Heart left ventricle (tissue), 16 donors: Measurements from ENCODE around the gene ZFP92. TPM values are rescaled to one million over a fixed set of nuclear protein-coding genes. Genes with fewer than 3 reads are reported as not detected.

Experiments
- ATAC-seq, 4 donors: fragments of 200-7000 bp; cut with Tn5 transposase; one replicate each; pipeline ENCODE4 v1.9.1; 2020 to 2022; ENCODE audit warnings: moderate library complexity in 4 of 4, mild to moderate bottlenecking in 3 of 4, moderate number of reproducible peaks in 1 of 4
- DNase-seq, 5 donors: peaks; one replicate each; pipeline ENCODE4 v3.0.0-alpha.2; 2020
- H3K27ac ChIP-seq, 12 donors: fragments of 200-600 bp; sonication (generic) in 4 of 12; one replicate each; pipeline versions ENCODE4 v1.5.0 to v1.8.0; 2016 to 2022; ENCODE audit warnings: mild to moderate bottlenecking in 2 of 12
- H3K27me3 ChIP-seq, 9 donors: fragments of 200-600 bp; sonication (generic) in 2 of 9; one replicate each; pipeline versions ENCODE4 v1.5.1 to v1.8.0; 2016 to 2022; ENCODE audit warnings: mild to moderate bottlenecking in 3 of 9
- H3K36me3 ChIP-seq, 9 donors: fragments of 200-600 bp; sonication (generic) in 2 of 9; one replicate each; pipeline versions ENCODE4 v1.5.0 to v1.8.0; 2018 to 2022; ENCODE audit warnings: mild to moderate bottlenecking in 2 of 9
- H3K4me1 ChIP-seq, 12 donors: fragments of 200-600 bp; sonication (generic) in 4 of 12; one replicate each; pipeline versions ENCODE4 v1.5.0 to v1.8.0; 2016 to 2022; ENCODE audit warnings: mild to moderate bottlenecking in 3 of 12
- H3K4me3 ChIP-seq, 12 donors: fragments of 200-600 bp; sonication (generic) in 4 of 12; one replicate each; pipeline versions ENCODE4 v1.5.0 to v1.8.0; 2017 to 2022; ENCODE audit warnings: mild to moderate bottlenecking in 9 of 12, moderate library complexity in 4 of 12
- H3K9me3 ChIP-seq, 12 donors: fragments of 200-600 bp; sonication (generic) in 4 of 12; one replicate each; pipeline versions ENCODE4 v1.5.0 to v1.8.0; 2016 to 2022; ENCODE audit warnings: mild to moderate bottlenecking in 1 of 12
- POLR2A ChIP-seq, 2 donors: fragments of 450-650 bp; IDR thresholded peaks; one replicate each; pipeline ENCODE4 v1.6.1; 2017; ENCODE audit warnings: antibody characterized with exemption in 2 of 2, mild to moderate bottlenecking in 2 of 2, moderate library complexity in 2 of 2
- WGBS, 4 donors: extraction: QIAGEN DNeasy Blood & Tissue Kit in 2 of 4; methylation state at CpG; one replicate each; pipeline versions ENCODE4 v1.1.5 to v1.1.7; 2013 to 2018; 5-methylcytosine and 5-hydroxymethylcytosine counted together
- intact Hi-C, 10 donors: fragments of 100-400 bp; cut with DNase I; formaldehyde crosslinking; loops; one replicate each; pipeline versions ENCODE4 v1.11.1 to v1.14.2; 2022
- polyA plus RNA-seq, 2 donors: library from polyadenylated mRNA; stranded (reverse); fragments of 200-250 nt; gene quantifications; one replicate each; pipeline ENCODE4 v1.2.3, GENCODE V29; 2013
- total RNA-seq, 9 donors: library from RNA; depleted of rRNA in 2 of 9; stranded (reverse); fragments of >200 nt in 2 of 9; fragmentation: NEBNext Ultra II Directional in 3 of 9; extraction: Animal tissue kit (Norgen Biotek cat#: 25700) in 3 of 9; gene quantifications; one replicate each; pipeline versions ENCODE4 v1.1.0 to v1.2.4, GENCODE V29; 2016 to 2023
- TF ChIP-seq, protein P1 (sequence below), 12 donors: fragments of 200-600 bp; sonication (generic) in 4 of 12; IDR thresholded peaks; one replicate each; pipeline versions ENCODE4 v1.5.0 to v1.8.0; 2018 to 2022; ENCODE audit warnings: antibody characterized with exemption in 12 of 12, mild to moderate bottlenecking in 5 of 12
- donor health status: ischemic (EF 13 %, LVEDD 7.1; RV severe dilation, severe dysfunction).
- donor health status: healthy with polysubstance abuse.
- donor health status: DM: no; HTN: yes; CAD: no.
- donor health status: DM: no; HTN: no; CAD: no.
- donor health status: ischemic (EF 25% LVEDD 6.9; RV normal size, moderate dysfunction).
- donor health status: ischemic (EF 25% LVEDD 5.7; RV mildly dilated, moderate dysfunction).
- donor health status: healthy.
- donor health status: DM: yes; HTN: yes; CAD: no.
- donor health status: ischemic (EF 35%, LVEDD 5.7; RV mildly dilated, moderate dysfunction).
- donor health status: nonischemic (EF 11% LVEDD 7.7; RV severe dilation, severe dysfunction).
- donor health status: DM: yes; HTN: yes; CAD: no.
- donor health status: PGD.
- donor health status: ischemic (EF 29% LVEDD 5.4; RV normal size, mild dysfunction).
- donor health status: nonischemic (EF 23%, LVEDD 6.1; RV moderate dilation, normal function).

ZFP92 gene
- total and polyA plus RNA-seq, 11 donors, result 0.22 to 1.5 (median 0.55) TPM

DNA sequence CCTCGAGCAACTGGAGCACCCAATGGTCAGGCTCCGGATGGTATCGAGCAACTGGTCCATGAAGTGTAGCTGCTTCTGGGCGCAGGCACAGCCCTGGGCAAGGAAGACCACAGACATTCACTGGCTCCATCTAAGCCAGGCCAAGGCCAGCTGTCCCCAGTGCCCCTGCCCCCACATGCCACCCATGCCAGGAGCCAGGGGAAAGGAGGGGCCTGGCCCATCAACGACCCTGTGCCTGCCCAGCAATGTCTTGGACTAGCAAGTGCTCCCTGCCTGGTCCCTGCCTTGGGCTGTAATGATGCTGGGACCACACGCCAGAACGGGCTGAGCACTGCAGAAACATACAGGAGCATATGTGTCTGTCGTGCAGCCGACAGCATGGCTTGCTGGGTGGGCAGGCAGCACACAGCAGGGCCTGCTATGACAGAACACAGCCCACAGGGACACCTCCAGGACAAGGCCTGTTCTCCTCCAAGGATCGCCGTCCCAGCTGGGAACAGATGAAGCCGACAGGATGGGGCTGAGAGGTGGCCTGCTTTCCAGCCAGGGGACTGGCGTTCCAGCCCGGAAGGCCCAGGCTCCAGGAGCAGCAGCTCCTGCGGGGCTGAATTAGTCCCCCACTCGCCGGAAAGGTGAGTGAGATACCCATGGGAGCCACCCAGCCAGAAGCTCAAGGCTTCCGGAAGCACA is 46.0 kb downstream of the ZFP92 start:
- TF ChIP-seq POLR2A (IDR thresholded peaks at IDR 0.05), result no peak
- TF ChIP-seq, protein P1, sequence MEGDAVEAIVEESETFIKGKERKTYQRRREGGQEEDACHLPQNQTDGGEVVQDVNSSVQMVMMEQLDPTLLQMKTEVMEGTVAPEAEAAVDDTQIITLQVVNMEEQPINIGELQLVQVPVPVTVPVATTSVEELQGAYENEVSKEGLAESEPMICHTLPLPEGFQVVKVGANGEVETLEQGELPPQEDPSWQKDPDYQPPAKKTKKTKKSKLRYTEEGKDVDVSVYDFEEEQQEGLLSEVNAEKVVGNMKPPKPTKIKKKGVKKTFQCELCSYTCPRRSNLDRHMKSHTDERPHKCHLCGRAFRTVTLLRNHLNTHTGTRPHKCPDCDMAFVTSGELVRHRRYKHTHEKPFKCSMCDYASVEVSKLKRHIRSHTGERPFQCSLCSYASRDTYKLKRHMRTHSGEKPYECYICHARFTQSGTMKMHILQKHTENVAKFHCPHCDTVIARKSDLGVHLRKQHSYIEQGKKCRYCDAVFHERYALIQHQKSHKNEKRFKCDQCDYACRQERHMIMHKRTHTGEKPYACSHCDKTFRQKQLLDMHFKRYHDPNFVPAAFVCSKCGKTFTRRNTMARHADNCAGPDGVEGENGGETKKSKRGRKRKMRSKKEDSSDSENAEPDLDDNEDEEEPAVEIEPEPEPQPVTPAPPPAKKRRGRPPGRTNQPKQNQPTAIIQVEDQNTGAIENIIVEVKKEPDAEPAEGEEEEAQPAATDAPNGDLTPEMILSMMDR (IDR thresholded peaks at IDR 0.05), result no peak
- 86 to 96% (median 90%) methylated on average over 14 to 18 of the region's 18 CpGs for WGBS, 4 donors
- Histone ChIP-seq H3K36me3 (peaks cover 0 to 36% (median 7%) of the 10 kb centered on the region in 9 donors), H3K27me3 (no peaks in the 10 kb centered on the region), H3K4me1 (peaks cover 0 to 6% (median 0%) of the 10 kb centered on the region in 12 donors), H3K4me3 (no peak overlapping the region), H3K27ac (no peak overlapping the region), H3K9me3 (no peaks in the 10 kb centered on the region)
- peak in 3 of 5 donors; percentile 7 to 23 (median 10) for DNase-seq
- intact Hi-C loops, result loop anchor here in 1 of 10 donors (10.0 kb wide), 1 partner anchor 48 kb away; no protein-coding TSS in a partner anchor
- ATAC-seq, result no peak

DNA sequence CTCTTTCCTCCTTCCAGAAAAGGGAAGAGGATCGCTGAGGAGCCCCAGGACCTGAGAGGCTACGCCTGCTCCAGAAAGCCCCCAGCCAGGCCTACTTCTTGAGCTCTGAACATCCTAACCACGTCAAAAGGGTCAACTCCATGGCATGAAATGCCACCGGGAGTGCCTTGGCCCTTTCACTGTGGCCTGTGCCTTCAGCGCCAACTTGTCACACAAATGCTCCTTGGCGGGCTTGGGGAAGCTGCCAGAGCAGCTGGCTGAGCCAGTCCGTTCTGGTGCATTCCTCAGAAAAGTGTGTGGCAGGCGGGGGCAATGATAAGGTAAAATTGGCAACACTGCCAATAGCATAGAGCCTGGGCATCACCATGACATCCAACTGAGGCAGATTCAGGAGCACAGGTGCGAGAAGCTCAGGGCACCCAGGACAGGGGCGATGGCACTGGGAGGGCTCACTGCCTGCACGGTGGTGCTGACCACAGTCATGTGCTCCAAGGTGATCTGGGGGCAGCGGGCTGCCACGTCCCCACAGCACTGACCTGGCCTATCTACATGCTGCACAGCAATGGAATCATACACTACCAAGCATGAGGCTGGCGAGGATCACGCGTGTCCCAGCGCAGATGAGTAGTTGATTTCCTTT is 46.7 kb downstream of the ZFP92 start:
- intact Hi-C loops, result loop anchor here in 1 of 10 donors (10.0 kb wide), 1 partner anchor 47 kb away; no protein-coding TSS in a partner anchor
- 84 to 95% (median 90%) methylated on average over 15 to 17 of the region's 17 CpGs for WGBS, 4 donors
- TF ChIP-seq, protein P1 (IDR thresholded peaks at IDR 0.05), result no peak
- no peak for TF ChIP-seq POLR2A (IDR thresholded peaks at IDR 0.05)
- peak in 3 of 5 donors; percentile 11 to 21 (median 11) for DNase-seq
- Histone ChIP-seq H3K27me3 (no peaks in the 10 kb centered on the region), H3K4me3 (no peak overlapping the region), H3K9me3 (no peaks in the 10 kb centered on the region), H3K36me3 (peaks cover 0 to 36% (median 7%) of the 10 kb centered on the region in 9 donors), H3K27ac (no peak overlapping the region), H3K4me1 (peaks cover 0 to 6% (median 0%) of the 10 kb centered on the region in 12 donors)
- ATAC-seq, result no peak

DNA sequence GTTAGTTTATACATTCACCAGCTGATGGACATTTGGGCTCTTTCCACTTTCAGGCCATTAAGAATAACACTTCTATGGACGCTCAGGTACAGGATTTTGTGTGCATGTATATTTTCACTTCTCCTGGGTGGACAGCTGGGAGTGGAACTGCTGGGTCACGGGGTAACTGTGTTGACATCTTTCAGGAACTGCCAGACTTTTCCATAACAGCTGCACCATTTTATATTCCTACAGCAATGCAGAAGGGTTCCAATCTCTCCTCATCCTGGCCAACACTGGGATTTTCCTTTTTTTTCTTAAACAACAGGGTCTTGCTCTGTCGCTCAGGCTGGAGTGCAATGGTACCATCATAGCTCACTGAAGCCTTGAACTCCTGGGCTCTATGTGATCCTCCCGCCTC is 47.2 kb downstream of the ZFP92 start:
- TF ChIP-seq POLR2A (IDR thresholded peaks at IDR 0.05), result no peak
- TF ChIP-seq, protein P1 (IDR thresholded peaks at IDR 0.05), result no peak
- Histone ChIP-seq H3K4me1 (peaks cover 0 to 6% (median 0%) of the 10 kb centered on the region in 12 donors), H3K36me3 (peaks cover 0 to 31% (median 7%) of the 10 kb centered on the region in 9 donors), H3K9me3 (no peaks in the 10 kb centered on the region), H3K4me3 (no peak overlapping the region), H3K27ac (no peak overlapping the region), H3K27me3 (no peaks in the 10 kb centered on the region)
- DNase-seq (peak in 2 of 5 donors; percentile 3 to 10), ATAC-seq (no peak)
- intact Hi-C loops, result loop anchor here in 1 of 10 donors (10.0 kb wide), 1 partner anchor 46 kb away; no protein-coding TSS in a partner anchor
- WGBS, 4 donors, result 77 to 92% (median 86%) methylated on average over 4 of the region's 4 CpGs

DNA sequence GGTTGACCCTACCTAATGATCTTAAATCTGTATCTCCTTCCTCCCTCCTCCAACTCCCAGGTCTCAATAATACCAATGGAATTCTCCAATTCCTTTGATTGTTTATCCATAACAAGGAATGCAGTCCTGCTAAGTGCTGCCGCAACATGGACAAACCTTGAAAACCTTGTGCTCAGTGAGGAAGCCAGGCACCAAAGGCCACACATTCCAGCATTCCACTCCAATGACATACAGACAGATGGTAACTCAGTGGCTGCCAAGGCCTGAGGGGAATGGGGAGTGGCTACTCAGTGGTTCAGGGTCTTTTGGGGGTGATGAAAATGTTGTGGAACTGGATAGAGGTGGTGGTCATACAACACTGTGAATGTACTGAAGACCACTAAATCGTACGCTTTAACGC is 48.7 kb downstream of the ZFP92 start:
- no peak for TF ChIP-seq POLR2A (IDR thresholded peaks at IDR 0.05)
- TF ChIP-seq, protein P1 (IDR thresholded peaks at IDR 0.05), result no peak
- H3K4me1 ChIP-seq, result peaks cover 0 to 6% (median 0%) of the 10 kb centered on the region in 12 donors
- intact Hi-C loops, result loop anchor here in 4 of 10 donors (5.0 to 10.0 kb wide), 3 partner anchors 45 to 515 kb away; no protein-coding TSS in a partner anchor
- no peak for ATAC-seq
- H3K27me3 ChIP-seq, result no peaks in the 10 kb centered on the region
- no peak overlapping the region for H3K27ac ChIP-seq
- no peaks in the 10 kb centered on the region for H3K9me3 ChIP-seq
- peaks cover 0 to 24% (median 3%) of the 10 kb centered on the region in 9 donors for H3K36me3 ChIP-seq
- WGBS, 4 donors, result 84 to 88% (median 86%) methylated on average over 4 of the region's 4 CpGs
- no peak overlapping the region for H3K4me3 ChIP-seq
- peak in 2 of 5 donors; percentile 12 to 14 for DNase-seq
